HepG2 (cell line): ENCODE data around the gene CCT7. TPM values are rescaled to one million over a fixed set of nuclear protein-coding genes. Genes with fewer than 3 reads are reported as not detected.

Experiments
- ESRRA ChIP-seq: sonication (generic); formaldehyde crosslinking; IDR thresholded peaks from 2 replicates; pipeline ENCODE4 v1.5.1; 2020; ENCODE audit warnings: mild to moderate bottlenecking, low read depth, missing genetic modification reagents
- KAT2B ChIP-seq: fragments of 150-350 bp; IDR thresholded peaks from 2 replicates; pipeline ENCODE4 v1.6.1; 2014; ENCODE audit warnings: low read depth, low read length, borderline replicate concordance
- KDM6A ChIP-seq: IDR thresholded peaks from 2 replicates; pipeline ENCODE4 v1.6.1; 2016; ENCODE audit warnings: low read depth
- NCOA2 ChIP-seq: sonication (generic); formaldehyde crosslinking; IDR thresholded peaks from 2 replicates; pipeline ENCODE4 v1.8.0; 2022; ENCODE audit warnings: inconsistent platforms
- PITX1 ChIP-seq: sonication (generic); formaldehyde crosslinking; IDR thresholded peaks from 2 replicates; pipeline ENCODE4 v1.5.1; 2020; ENCODE audit warnings: mild to moderate bottlenecking, missing genetic modification reagents
- PRDM15 ChIP-seq: sonication (generic); formaldehyde crosslinking; IDR thresholded peaks from 2 replicates; pipeline ENCODE4 v1.4.0; 2020; ENCODE audit warnings: missing genetic modification reagents
- REXO4 ChIP-seq: sonication (generic); formaldehyde crosslinking; IDR thresholded peaks from 2 replicates; pipeline ENCODE4 v1.8.0; 2022; ENCODE audit warnings: missing genetic modification reagents, mild to moderate bottlenecking, borderline replicate concordance
- SKI ChIP-seq: fragments of 450-650 bp; IDR thresholded peaks from one replicate; pipeline ENCODE4 v1.6.1; 2018; ENCODE audit warnings: mild to moderate bottlenecking; ENCODE audit not compliant: partially characterized antibody
- STAT5B ChIP-seq: sonication (generic); formaldehyde crosslinking; IDR thresholded peaks from 2 replicates; pipeline ENCODE4 v1.4.0; 2020; ENCODE audit warnings: missing genetic modification reagents
- TCF12 ChIP-seq, 2 experiments: fragments of 450-650 bp in 1 of 2; sonication (generic) in 1 of 2; formaldehyde crosslinking in 1 of 2; IDR thresholded peaks; 2 replicates each; pipeline versions ENCODE4 v1.6.1 to v1.8.0; 2017 to 2022; ENCODE audit warnings: antibody characterized with exemption in 1 of 2, mild to moderate bottlenecking in 1 of 2, missing genetic modification reagents in 1 of 2, moderate library complexity in 1 of 2
- THAP11 ChIP-seq: IDR thresholded peaks from 2 replicates; pipeline ENCODE4 v1.6.1; 2016; ENCODE audit warnings: missing biosample characterization, missing genetic modification reagents
- TIGD3 ChIP-seq: sonication (generic); formaldehyde crosslinking; IDR thresholded peaks from 2 replicates; pipeline ENCODE4 v1.5.1; 2020; ENCODE audit warnings: mild to moderate bottlenecking, missing genetic modification reagents, borderline replicate concordance
- XRCC5 ChIP-seq: fragments of 200-400 bp; formaldehyde crosslinking; optimal IDR thresholded peaks from 2 replicates; pipeline ENCODE3; 2017; ENCODE audit warnings: mild to moderate bottlenecking, low read length
- YEATS2 ChIP-seq: sonication (generic); formaldehyde crosslinking; IDR thresholded peaks from 2 replicates; pipeline ENCODE4 v1.4.0; 2020; ENCODE audit warnings: missing genetic modification reagents, borderline replicate concordance
- ZBED4 ChIP-seq: sonication (generic); formaldehyde crosslinking; IDR thresholded peaks from 2 replicates; pipeline ENCODE4 v1.4.0; 2020; ENCODE audit warnings: missing genetic modification reagents, borderline replicate concordance
- ZNF362 ChIP-seq: sonication (generic); formaldehyde crosslinking; IDR thresholded peaks from 2 replicates; pipeline ENCODE4 v1.4.0; 2020; ENCODE audit warnings: missing genetic modification reagents, mild to moderate bottlenecking, borderline replicate concordance
- ZNF720 ChIP-seq: sonication (generic); formaldehyde crosslinking; IDR thresholded peaks from 2 replicates; pipeline ENCODE4 v1.4.0; 2020; ENCODE audit warnings: missing genetic modification reagents
- ZNF790 ChIP-seq: sonication (generic); formaldehyde crosslinking; IDR thresholded peaks from 2 replicates; pipeline ENCODE4 v1.8.0; 2022; ENCODE audit warnings: missing genetic modification reagents, mild to moderate bottlenecking, borderline replicate concordance
- polyA plus RNA-seq, 8 experiments: library from polyadenylated mRNA; depleted of rRNA in 3 of 8; stranded (reverse) in 7 of 8; unstranded in 1 of 8; fragments of >200 nt; fragmentation: Illumina TruSeq in 4 of 8; extraction: Trizol in 4 of 8; gene quantifications; 2 replicates each; pipeline versions ENCODE4 v1.2.1 to v1.2.3, GENCODE V29; 2011 to 2016; ENCODE audit warnings: low read depth in 4 of 8, missing spikeins in 1 of 8, mixed read lengths in 1 of 8; ENCODE audit not compliant: insufficient read depth in 1 of 8
- total RNA-seq, 5 experiments: library from RNA; depleted of rRNA; stranded (reverse); fragments of >200 nt; fragmentation: Illumina TruSeq; extraction: Trizol; gene quantifications; 2 replicates each; pipeline ENCODE4 v1.2.3, GENCODE V29; 2016; ENCODE audit warnings: low read depth in 1 of 5

The CCT7 gene
- total and polyA plus RNA-seq, 2 of the 13 experiments (the other 11 are each of a cell fraction or from before 2014, with no cell fraction given), result 347 to 517 TPM

- no peak; the same call in 1 of the 2 replicates for TF ChIP-seq ZNF720
- TF ChIP-seq ESRRA, result peak; percentile 56; the same call in 1 of the 2 replicates
- peak; percentile 30 for TF ChIP-seq SKI
- TF ChIP-seq YEATS2 (CRISPR knock-in tag), result peak; percentile 84
- no peak; the same call in 1 of the 2 replicates for TF ChIP-seq ZBED4 (CRISPR knock-in tag)
- TF ChIP-seq THAP11 (CRISPR knock-in tag), result peak; percentile 86
- TF ChIP-seq ZNF790 (CRISPR knock-in tag), result peak; percentile 96
- no peak; the same call in 1 of the 2 replicates for TF ChIP-seq PITX1 (CRISPR knock-in tag)
- no peak for TF ChIP-seq TCF12 (IDR thresholded peaks at IDR 0.05)
- TF ChIP-seq TCF12 (CRISPR knock-in tag; IDR thresholded peaks at IDR 0.05), result no peak
- TF ChIP-seq KAT2B, result no peak
- 0 out of 2 replicates have a peak, but pooled peaks have one; percentile 6 for TF ChIP-seq ZNF362
- TF ChIP-seq PRDM15 (CRISPR knock-in tag), result no peak
- TF ChIP-seq XRCC5, result no peak
- peak; percentile 7; the same call in 1 of the 2 replicates for TF ChIP-seq TIGD3 (CRISPR knock-in tag)
- TF ChIP-seq REXO4 (CRISPR knock-in tag), result peak; percentile 83; the same call in 1 of the 2 replicates
- TF ChIP-seq KDM6A (CRISPR knock-in tag), result no peak
- peak; percentile 64 for TF ChIP-seq NCOA2 (CRISPR knock-in tag)
- 0 out of 2 replicates have a peak, but pooled peaks have one; percentile 33 for TF ChIP-seq STAT5B (CRISPR knock-in tag)
Observed at GRCh38 chr2:73233154-73233931, 765 bp upstream of the CCT7 start, which contains the start of gene PRADC1 (continued).
